HepG2 (cell line): ENCODE measurements around the gene DDX54. TPM values are rescaled to one million over a fixed set of nuclear protein-coding genes. Genes with fewer than 3 reads are reported as not detected.

Source experiments
- ATAC-seq: fragments of 200-7000 bp; cut with Tn5 transposase; 3 replicates; pipeline ENCODE4 v1.9.1; 2020; ENCODE audit warnings: mild to moderate bottlenecking, moderate library complexity
- BruUV-seq: library from RNA; stranded (reverse); fragments of 400-500 nt; replicated peaks from 2 replicates; lab custom pipeline; 2021; lab: Mats Ljungman, UMichigan
- CTCF ChIA-PET: fragments of 300-600 bp; formaldehyde crosslinking; extraction: SDS; loops from one replicate; lab custom pipeline; 2021; ENCODE audit warnings: low total read pairs, inconsistent platforms, low intra/inter-chr PET ratio; lab: Yijun Ruan, JAX
- POLR2A ChIA-PET: fragments of 350-600 bp; sonication (Branson Sonifier 250); formaldehyde crosslinking; loops from one replicate; lab custom pipeline; 2020; ENCODE audit warnings: antibody characterized with exemption, inconsistent platforms; lab: Yijun Ruan, JAX
- DNase-seq: peaks from one replicate; pipeline ENCODE4 v3.0.0-alpha.2; 2015; ENCODE audit warnings: low spot score
- FAIRE-seq: peaks from 3 replicates; lab custom pipeline; 2011; peaks lifted over from hg19 to GRCh38; lab: Jason Lieb, UNC
- H2AFZ ChIP-seq: one replicate; pipeline ENCODE4 v1.6.1; 2011; ENCODE audit warnings: low read length, inconsistent platforms
- H3K27ac ChIP-seq: fragments of 300-600 bp; 3 replicates; pipeline ENCODE4 v1.8.0; 2011; ENCODE audit warnings: mixed run types, mild to moderate bottlenecking, mixed read lengths, low read length, inconsistent platforms; ENCODE audit not compliant: insufficient read depth; ENCODE audit errors: extremely low read length
- H3K27me3 ChIP-seq, 2 experiments: fragments of 200-600 bp in 1 of 2; 2 replicates in 1 of 2; 3 replicates in 1 of 2; pipeline versions ENCODE4 v1.6.0 to v1.8.0; 2011; ENCODE audit warnings: low read length in 2 of 2, mild to moderate bottlenecking in 2 of 2, moderate library complexity in 2 of 2, inconsistent platforms in 1 of 2; ENCODE audit not compliant: insufficient read depth in 2 of 2, control insufficient read depth in 1 of 2
- H3K36me3 ChIP-seq, 2 experiments: fragments of 200-600 bp in 1 of 2; replicated peaks in 1 of 2; 2 replicates in 1 of 2; 3 replicates in 1 of 2; pipeline versions ENCODE4 v1.5.1 to v1.8.0; 2011; ENCODE audit warnings: low read length in 2 of 2, inconsistent platforms in 1 of 2; ENCODE audit not compliant: insufficient read depth in 2 of 2, control insufficient read depth in 1 of 2
- H3K4me1 ChIP-seq: 2 replicates; pipeline ENCODE4 v1.5.1; 2012; ENCODE audit warnings: low read length, inconsistent platforms; ENCODE audit not compliant: insufficient read depth
- H3K4me2 ChIP-seq: 2 replicates; pipeline ENCODE4 v1.6.0; 2011; ENCODE audit warnings: low read depth, low read length, inconsistent platforms
- H3K4me3 ChIP-seq, 3 experiments: fragments of 200-600 bp in 1 of 3; sonication (generic), shearing (Covaris generic) in 1 of 3; replicated peaks in 1 of 3; 2 replicates each; pipeline ENCODE4 v1.5.1; 2011 to 2016; ENCODE audit warnings: low read length in 3 of 3, inconsistent platforms in 2 of 3, low read depth in 2 of 3, mild to moderate bottlenecking in 2 of 3, control low read depth in 1 of 3, mixed read lengths in 1 of 3; ENCODE audit not compliant: insufficient read depth in 1 of 3
- H3K79me2 ChIP-seq: one replicate; pipeline ENCODE4 v1.6.1; 2011; ENCODE audit warnings: low read length, inconsistent platforms; ENCODE audit not compliant: insufficient read depth
- H3K9ac ChIP-seq: 2 replicates; pipeline ENCODE4 v1.6.0; 2011; ENCODE audit warnings: mild to moderate bottlenecking, low read depth, low read length, inconsistent platforms; ENCODE audit not compliant: insufficient read depth
- H3K9me3 ChIP-seq: 2 replicates; pipeline ENCODE4 v1.5.1; 2012; ENCODE audit warnings: mild to moderate bottlenecking, low read length
- H4K20me1 ChIP-seq: 2 replicates; pipeline ENCODE4 v1.6.0; 2011; ENCODE audit warnings: inconsistent platforms, mild to moderate bottlenecking, low read length, moderate library complexity; ENCODE audit not compliant: insufficient read depth
- SUZ12 ChIP-seq: fragments of 150-350 bp; IDR thresholded peaks from 2 replicates; pipeline ENCODE4 v1.6.1; 2014; ENCODE audit warnings: low read depth, low read length
- ZBTB7B ChIP-seq: sonication (generic); formaldehyde crosslinking; IDR thresholded peaks from 2 replicates; pipeline ENCODE4 v1.4.0; 2020; ENCODE audit warnings: missing genetic modification reagents
- ZNF276 ChIP-seq: sonication (generic); formaldehyde crosslinking; IDR thresholded peaks from 2 replicates; pipeline ENCODE4 v1.4.0; 2020; ENCODE audit warnings: mild to moderate bottlenecking, low read depth, missing genetic modification reagents
- ZNF629 ChIP-seq: sonication (generic); formaldehyde crosslinking; conservative IDR thresholded peaks from 2 replicates; pipeline ENCODE4 v1.5.0; 2020; ENCODE audit warnings: missing genetic modification reagents
- ZNF768 ChIP-seq: sonication (generic); formaldehyde crosslinking; IDR thresholded peaks from 2 replicates; pipeline ENCODE4 v1.4.0; 2020; ENCODE audit warnings: missing genetic modification reagents
- WGBS: methylation state at CpG from one replicate; pipeline ENCODE4 v1.1.6; 2017; ENCODE audit warnings: low lambda C conversion rate; 5-methylcytosine and 5-hydroxymethylcytosine counted together
- in situ Hi-C: cut with HindIII; loops from 2 replicates; pipeline ENCODE4 v1.10.0; 2017; ENCODE audit warnings: low pct_unique_long_range_greater_than_20kb; ENCODE audit not compliant: extremely low pct_ligation_motif_present
- intact Hi-C: fragments of 100-400 bp; cut with micrococcal nuclease; formaldehyde crosslinking; loops from one replicate; pipeline ENCODE4 v1.10.0; 2022; ENCODE audit not compliant: unreplicated experiment
- polyA plus RNA-seq, 8 experiments: library from polyadenylated mRNA; depleted of rRNA in 3 of 8; stranded (reverse) in 7 of 8; unstranded in 1 of 8; fragments of >200 nt; fragmentation: Illumina TruSeq in 4 of 8; extraction: Trizol in 4 of 8; gene quantifications; 2 replicates each; pipeline versions ENCODE4 v1.2.1 to v1.2.3, GENCODE V29; 2011 to 2016; ENCODE audit warnings: low read depth in 4 of 8, missing spikeins in 1 of 8, mixed read lengths in 1 of 8; ENCODE audit not compliant: insufficient read depth in 1 of 8
- total RNA-seq, 5 experiments: library from RNA; depleted of rRNA; stranded (reverse); fragments of >200 nt; fragmentation: Illumina TruSeq; extraction: Trizol; gene quantifications; 2 replicates each; pipeline ENCODE4 v1.2.3, GENCODE V29; 2016; ENCODE audit warnings: low read depth in 1 of 5
- TF ChIP-seq, protein P1 (sequence below): sonication (generic); formaldehyde crosslinking; IDR thresholded peaks from 2 replicates; pipeline ENCODE4 v1.4.0; 2020; ENCODE audit warnings: mild to moderate bottlenecking, missing genetic modification reagents, borderline replicate concordance

Gene DDX54
- total and polyA plus RNA-seq, 2 of the 13 experiments (the other 11 are each of a cell fraction or from before 2014, with no cell fraction given): 59.7 to 61.1 TPM

- in situ Hi-C loops: no loop called here
- Histone ChIP-seq H4K20me1 (no peaks in the 10 kb centered on the region), H3K79me2 (no peaks in the 10 kb centered on the region), H3K27ac (peak overlapping the region; percentile 53), H3K4me3 (no peak overlapping the region), H3K9me3 (no peaks in the 10 kb centered on the region), H3K4me2 (no peak overlapping the region), H3K27me3 (no peaks in the 10 kb centered on the region), H2AFZ (no peak overlapping the region), H3K4me1 (peaks cover 49% of the 10 kb centered on the region), H3K36me3 (no peaks in the 10 kb centered on the region), H3K9ac (no peak overlapping the region)
- TF ChIP-seq SUZ12 (no peak), ZBTB7B (CRISPR knock-in tag) (no peak), ZNF629 (CRISPR knock-in tag) (no peak), ZNF276 (CRISPR knock-in tag) (no peak), ZNF768 (CRISPR knock-in tag) (no peak)
- TF ChIP-seq, protein P1, sequence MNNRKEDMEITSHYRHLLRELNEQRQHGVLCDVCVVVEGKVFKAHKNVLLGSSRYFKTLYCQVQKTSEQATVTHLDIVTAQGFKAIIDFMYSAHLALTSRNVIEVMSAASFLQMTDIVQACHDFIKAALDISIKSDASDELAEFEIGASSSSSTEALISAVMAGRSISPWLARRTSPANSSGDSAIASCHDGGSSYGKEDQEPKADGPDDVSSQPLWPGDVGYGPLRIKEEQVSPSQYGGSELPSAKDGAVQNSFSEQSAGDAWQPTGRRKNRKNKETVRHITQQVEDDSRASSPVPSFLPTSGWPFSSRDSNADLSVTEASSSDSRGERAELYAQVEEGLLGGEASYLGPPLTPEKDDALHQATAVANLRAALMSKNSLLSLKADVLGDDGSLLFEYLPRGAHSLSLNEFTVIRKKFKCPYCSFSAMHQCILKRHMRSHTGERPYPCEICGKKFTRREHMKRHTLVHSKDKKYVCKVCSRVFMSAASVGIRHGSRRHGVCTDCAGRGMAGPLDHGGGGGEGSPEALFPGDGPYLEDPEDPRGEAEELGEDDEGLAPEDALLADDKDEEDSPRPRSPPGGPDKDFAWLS: no peak
- BruUV-seq: no TSS peak
- intact Hi-C loops: loop anchor here (5.0 kb wide), 1 partner anchor 152 kb away; the partner anchor contains the start of gene PLBD2
- ChIA-PET POLR2A (interaction anchor here (1.1 to 4.1 kb wide), 5 partner anchors 17 to 42 kb away, joined by 3 to 16 read pairs (median 9); partner anchors contain the start of genes DDX54, RITA1 and TPCN1), CTCF (no interaction called here)
- WGBS: 76% methylated on average over 3 of the region's 3 CpGs
- no peak for FAIRE-seq
- no peak for DNase-seq
- ATAC-seq: no peak
Observed at GRCh38 chr12:113204804-113205203, 19.5 kb upstream of the DDX54 start.
